Uterus (tissue), 4 donors: ENCODE measurements around the gene RMND5B. TPM values are rescaled to one million over a fixed set of nuclear protein-coding genes. Genes with fewer than 3 reads are reported as not detected.

Source experiments
- DNase-seq, 2 donors: peaks; one replicate each; pipeline ENCODE4 v3.0.0-alpha.2; 2019 to 2020
- H3K27ac ChIP-seq, 2 donors: fragments of 200-600 bp; sonication (generic); 1 replicate in 1 of 2; 2 replicates in 1 of 2; pipeline ENCODE4 v1.5.1; 2016 to 2018
- H3K27me3 ChIP-seq, 2 donors: fragments of 200-600 bp; sonication (generic); one replicate each; pipeline ENCODE4 v1.5.1; 2018 to 2019; ENCODE audit warnings: control low read depth in 1 of 2
- H3K36me3 ChIP-seq, 2 donors: fragments of 200-600 bp; sonication (generic); one replicate each; pipeline ENCODE4 v1.5.1; 2019; ENCODE audit warnings: control low read depth in 1 of 2
- H3K4me1 ChIP-seq, 2 donors: fragments of 200-600 bp; sonication (generic); one replicate each; pipeline ENCODE4 v1.5.1; 2018 to 2019; ENCODE audit warnings: control low read depth in 1 of 2
- H3K4me3 ChIP-seq, 2 donors: fragments of 200-600 bp; sonication (generic); 1 replicate in 1 of 2; 2 replicates in 1 of 2; pipeline ENCODE4 v1.5.1; 2018 to 2019; ENCODE audit warnings: mild to moderate bottlenecking in 1 of 2
- H3K9me3 ChIP-seq, 2 donors: fragments of 200-600 bp; sonication (generic); one replicate each; pipeline ENCODE4 v1.5.1; 2019; ENCODE audit warnings: control low read depth in 1 of 2
- POLR2A ChIP-seq, 2 donors: fragments of 450-650 bp; IDR thresholded peaks; one replicate each; pipeline ENCODE4 v1.6.1; 2016; ENCODE audit warnings: antibody characterized with exemption in 2 of 2, mild to moderate bottlenecking in 1 of 2, moderate library complexity in 1 of 2
- intact Hi-C: fragments of 100-400 bp; cut with DNase I; formaldehyde crosslinking; loops from one replicate; pipeline ENCODE4 v1.15.1; 2023; ENCODE audit warnings: low total_unique reads
- total RNA-seq, 4 donors: library from RNA; depleted of rRNA in 3 of 4; stranded (reverse); fragments of >200 nt in 3 of 4; gene quantifications; one replicate each; pipeline versions ENCODE4 v1.1.0 to v1.2.4, GENCODE V29; 2014 to 2023
- TF ChIP-seq, protein P1 (sequence below), 4 experiments: fragments of 200-600 bp in 2 of 4; fragments of 450-650 bp in 2 of 4; sonication (generic) in 2 of 4; IDR thresholded peaks; one replicate each; pipeline ENCODE4 v1.5.1; 2016 to 2019; ENCODE audit warnings: antibody characterized with exemption in 4 of 4, mild to moderate bottlenecking in 2 of 4, moderate library complexity in 1 of 4
- donor health status: DM: yes; HTN: yes; CAD: no.

The RMND5B gene
- total RNA-seq, 4 donors from 2014 or later: 29.7 to 52.3 (median 39.9) TPM

DNA sequence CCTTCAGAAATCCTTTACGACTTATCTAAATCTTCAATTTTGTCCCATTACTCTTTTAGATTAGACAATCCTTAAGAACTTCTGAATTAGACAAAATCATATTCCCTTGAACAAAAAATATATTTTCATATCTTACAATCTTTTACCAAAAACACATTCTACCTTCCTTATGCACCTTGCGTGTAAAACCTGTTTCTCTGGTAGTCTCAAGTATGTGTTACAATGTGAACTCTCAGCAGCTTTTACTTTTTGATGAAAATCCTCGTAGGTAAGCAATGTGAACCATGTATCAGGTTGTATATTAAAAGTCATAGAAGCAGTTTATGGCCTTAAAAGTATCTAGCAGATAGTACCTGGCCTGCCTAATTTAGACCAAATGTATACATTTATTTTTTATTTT lies 43.6 kb downstream of the RMND5B start:
- H3K4me1 ChIP-seq: no peaks in the 10 kb centered on the region
- intact Hi-C loops: no loop called here
- H3K36me3 ChIP-seq: no peaks in the 10 kb centered on the region
- no peaks in the 10 kb centered on the region for H3K27me3 ChIP-seq
- no peak overlapping the region for H3K27ac ChIP-seq
- no peak for DNase-seq
- TF ChIP-seq, protein P1, sequence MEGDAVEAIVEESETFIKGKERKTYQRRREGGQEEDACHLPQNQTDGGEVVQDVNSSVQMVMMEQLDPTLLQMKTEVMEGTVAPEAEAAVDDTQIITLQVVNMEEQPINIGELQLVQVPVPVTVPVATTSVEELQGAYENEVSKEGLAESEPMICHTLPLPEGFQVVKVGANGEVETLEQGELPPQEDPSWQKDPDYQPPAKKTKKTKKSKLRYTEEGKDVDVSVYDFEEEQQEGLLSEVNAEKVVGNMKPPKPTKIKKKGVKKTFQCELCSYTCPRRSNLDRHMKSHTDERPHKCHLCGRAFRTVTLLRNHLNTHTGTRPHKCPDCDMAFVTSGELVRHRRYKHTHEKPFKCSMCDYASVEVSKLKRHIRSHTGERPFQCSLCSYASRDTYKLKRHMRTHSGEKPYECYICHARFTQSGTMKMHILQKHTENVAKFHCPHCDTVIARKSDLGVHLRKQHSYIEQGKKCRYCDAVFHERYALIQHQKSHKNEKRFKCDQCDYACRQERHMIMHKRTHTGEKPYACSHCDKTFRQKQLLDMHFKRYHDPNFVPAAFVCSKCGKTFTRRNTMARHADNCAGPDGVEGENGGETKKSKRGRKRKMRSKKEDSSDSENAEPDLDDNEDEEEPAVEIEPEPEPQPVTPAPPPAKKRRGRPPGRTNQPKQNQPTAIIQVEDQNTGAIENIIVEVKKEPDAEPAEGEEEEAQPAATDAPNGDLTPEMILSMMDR (IDR thresholded peaks at IDR 0.05): no peak
- no peak for TF ChIP-seq POLR2A (IDR thresholded peaks at IDR 0.05)
- no peak overlapping the region for H3K4me3 ChIP-seq
- no peaks in the 10 kb centered on the region for H3K9me3 ChIP-seq

DNA sequence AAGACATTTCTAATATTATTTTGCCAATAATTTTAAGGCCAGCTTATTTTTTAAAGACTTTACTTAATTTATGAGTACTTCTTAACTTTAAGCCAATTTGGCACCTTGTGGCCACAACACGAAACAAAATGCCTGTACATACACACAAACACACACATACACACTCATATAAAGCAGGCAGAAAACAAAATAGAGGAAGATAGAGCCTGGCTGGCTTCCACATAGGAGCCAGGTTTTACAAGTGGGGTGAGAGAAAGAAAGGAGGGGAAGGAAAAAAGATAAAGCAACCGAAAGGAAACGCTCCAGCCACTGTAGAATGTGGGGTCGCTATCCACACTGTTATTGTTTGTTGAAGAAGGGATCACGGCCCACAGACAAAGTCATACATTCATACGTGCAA lies 46.0 kb downstream of the RMND5B start:
- Histone ChIP-seq H3K9me3 (no peaks in the 10 kb centered on the region), H3K4me3 (no peak overlapping the region), H3K27me3 (no peaks in the 10 kb centered on the region), H3K27ac (no peak overlapping the region), H3K4me1 (no peaks in the 10 kb centered on the region), H3K36me3 (no peaks in the 10 kb centered on the region)
- TF ChIP-seq, protein P1 (IDR thresholded peaks at IDR 0.05): no peak
- no peak for TF ChIP-seq POLR2A (IDR thresholded peaks at IDR 0.05)
- intact Hi-C loops: no loop called here
- DNase-seq: no peak

DNA sequence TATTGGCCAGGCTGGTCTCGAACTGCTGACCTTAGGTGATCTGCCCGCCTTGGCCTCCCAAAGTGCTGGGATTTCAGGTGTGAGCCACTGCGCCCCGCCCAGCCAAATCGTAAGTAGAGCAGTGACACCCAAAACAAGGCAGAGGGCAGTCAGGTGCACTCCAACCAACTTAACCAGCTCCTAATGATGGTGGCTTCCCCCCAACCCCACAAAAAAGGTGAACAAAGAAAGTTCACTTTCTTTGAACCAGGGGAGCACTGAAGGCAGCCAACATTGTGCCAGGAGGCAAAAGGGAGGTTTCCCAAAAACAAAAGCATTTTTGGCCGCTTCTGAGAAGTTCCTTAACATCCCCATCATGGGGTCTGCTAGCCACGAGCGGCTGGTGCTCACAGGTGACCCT lies 46.8 kb downstream of the RMND5B start:
- Histone ChIP-seq H3K9me3 (no peaks in the 10 kb centered on the region), H3K4me1 (no peaks in the 10 kb centered on the region), H3K27me3 (no peaks in the 10 kb centered on the region), H3K4me3 (no peak overlapping the region), H3K36me3 (no peaks in the 10 kb centered on the region), H3K27ac (no peak overlapping the region)
- DNase-seq: no peak
- intact Hi-C loops: no loop called here
- TF ChIP-seq, protein P1 (IDR thresholded peaks at IDR 0.05): no peak
- no peak for TF ChIP-seq POLR2A (IDR thresholded peaks at IDR 0.05)

DNA sequence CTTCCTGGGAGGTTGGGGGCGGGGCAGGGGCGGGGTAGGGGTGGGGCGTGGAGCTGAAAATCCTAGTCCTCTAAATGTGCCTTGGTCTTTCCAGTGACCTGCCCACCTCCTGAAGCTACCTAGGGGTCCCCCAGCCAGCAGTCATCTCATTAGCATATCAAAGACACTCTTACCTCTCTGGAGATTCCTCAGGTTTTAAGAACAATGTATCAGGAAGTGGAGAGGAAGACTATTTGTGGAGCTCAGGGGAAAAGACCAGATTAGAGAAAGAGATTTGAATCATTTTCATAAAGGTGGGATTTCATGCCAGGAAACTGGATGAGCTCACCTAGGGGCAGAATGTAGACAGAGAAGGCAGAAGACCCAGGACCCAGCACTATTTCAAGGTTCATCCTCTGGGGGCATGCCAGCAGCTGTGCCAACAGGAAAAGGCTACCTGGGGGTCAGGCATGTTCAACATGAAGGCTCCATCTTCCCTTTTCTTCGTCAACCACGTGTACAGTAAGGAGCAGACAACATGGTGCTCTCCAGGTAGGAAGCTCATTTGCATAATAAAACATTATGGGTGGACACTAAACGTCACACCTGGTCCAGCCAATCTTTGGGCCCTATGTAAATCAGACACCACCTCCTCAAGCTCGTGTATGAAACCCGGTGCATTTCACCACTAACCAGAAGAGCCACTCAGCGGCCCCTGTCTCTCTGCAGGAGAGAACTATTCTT lies 49.5 kb downstream of the RMND5B start:
- TF ChIP-seq, protein P1 (IDR thresholded peaks at IDR 0.05): no peak
- TF ChIP-seq POLR2A (IDR thresholded peaks at IDR 0.05): no peak
- Histone ChIP-seq H3K36me3 (no peaks in the 10 kb centered on the region), H3K27ac (no peak overlapping the region), H3K4me3 (no peak overlapping the region), H3K9me3 (no peaks in the 10 kb centered on the region), H3K27me3 (no peaks in the 10 kb centered on the region), H3K4me1 (no peaks in the 10 kb centered on the region)
- no peak for DNase-seq
- intact Hi-C loops: no loop called here

DNA sequence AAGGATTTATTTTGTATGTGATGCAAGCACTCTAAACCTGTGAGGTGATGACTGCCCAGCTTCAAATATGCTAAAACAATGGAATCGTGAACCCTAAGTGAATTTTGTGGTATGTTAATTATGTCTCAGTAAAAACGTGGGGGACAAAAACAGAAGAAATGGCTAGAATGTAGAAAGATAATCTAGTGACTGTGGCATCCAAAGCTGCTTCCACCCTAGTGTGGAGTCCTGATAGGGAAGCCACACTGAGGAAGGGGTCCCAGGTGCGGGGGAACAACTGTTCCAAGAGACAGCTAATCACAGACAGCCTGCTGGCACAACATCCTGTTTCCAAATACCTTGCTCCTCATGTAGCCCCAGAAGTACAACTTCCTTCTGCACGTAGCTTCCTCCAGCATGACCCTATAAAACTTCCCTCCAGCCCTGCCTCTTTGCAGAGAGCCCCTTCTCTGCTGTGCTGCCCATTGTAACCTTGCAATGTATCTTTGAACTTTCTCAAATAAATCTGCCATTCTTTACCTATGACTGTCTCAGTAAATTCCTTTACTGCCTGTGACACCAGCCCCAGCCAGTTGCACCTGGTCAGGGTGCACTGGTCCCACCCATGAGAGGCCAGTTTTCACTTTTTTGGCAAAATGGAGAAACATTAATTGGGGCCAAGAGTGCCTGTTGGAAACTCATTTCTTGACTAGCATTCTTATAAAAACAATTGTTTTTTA lies 51.5 kb downstream of the RMND5B start:
- Histone ChIP-seq H3K4me3 (no peak overlapping the region), H3K27me3 (no peaks in the 10 kb centered on the region), H3K36me3 (no peaks in the 10 kb centered on the region), H3K9me3 (no peaks in the 10 kb centered on the region), H3K27ac (no peak overlapping the region), H3K4me1 (no peaks in the 10 kb centered on the region)
- no peak for DNase-seq
- intact Hi-C loops: no loop called here
- no peak for TF ChIP-seq POLR2A (IDR thresholded peaks at IDR 0.05)
- TF ChIP-seq, protein P1 (IDR thresholded peaks at IDR 0.05): no peak
